Globus pallidus (tissue), 1 donor: Measurements from ENCODE around the gene PRRT4.

Source experiments
- DNase-seq: peaks from one replicate; pipeline ENCODE4 v3.0.0-alpha.2; 2015; ENCODE audit warnings: low spot score

The PRRT4 gene

DNA sequence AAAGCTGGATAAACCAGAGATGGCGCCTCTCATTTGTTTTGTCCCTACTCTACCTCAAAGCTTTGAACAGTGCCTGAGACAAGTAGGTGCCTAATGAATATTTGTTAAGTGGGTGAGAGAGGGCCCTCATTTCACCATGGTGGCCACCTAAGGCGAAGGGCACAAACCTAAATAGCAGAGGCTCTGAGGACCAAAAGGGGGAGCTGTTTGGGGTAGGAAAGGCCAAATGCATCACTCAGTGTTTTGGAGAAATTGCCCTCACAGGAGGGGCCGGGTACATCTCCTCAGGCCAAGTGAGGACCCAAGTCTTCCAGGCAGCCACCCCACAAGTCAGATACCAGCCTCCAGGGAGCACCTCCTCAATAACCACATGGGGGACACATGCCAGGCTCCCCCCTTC lies 34.3 kb upstream of the PRRT4 start:
- DNase-seq = no peak

- no peak for DNase-seq
Measured at GRCh38 chr7:128394904-128395496, 33.5 kb upstream of the PRRT4 start.

DNA sequence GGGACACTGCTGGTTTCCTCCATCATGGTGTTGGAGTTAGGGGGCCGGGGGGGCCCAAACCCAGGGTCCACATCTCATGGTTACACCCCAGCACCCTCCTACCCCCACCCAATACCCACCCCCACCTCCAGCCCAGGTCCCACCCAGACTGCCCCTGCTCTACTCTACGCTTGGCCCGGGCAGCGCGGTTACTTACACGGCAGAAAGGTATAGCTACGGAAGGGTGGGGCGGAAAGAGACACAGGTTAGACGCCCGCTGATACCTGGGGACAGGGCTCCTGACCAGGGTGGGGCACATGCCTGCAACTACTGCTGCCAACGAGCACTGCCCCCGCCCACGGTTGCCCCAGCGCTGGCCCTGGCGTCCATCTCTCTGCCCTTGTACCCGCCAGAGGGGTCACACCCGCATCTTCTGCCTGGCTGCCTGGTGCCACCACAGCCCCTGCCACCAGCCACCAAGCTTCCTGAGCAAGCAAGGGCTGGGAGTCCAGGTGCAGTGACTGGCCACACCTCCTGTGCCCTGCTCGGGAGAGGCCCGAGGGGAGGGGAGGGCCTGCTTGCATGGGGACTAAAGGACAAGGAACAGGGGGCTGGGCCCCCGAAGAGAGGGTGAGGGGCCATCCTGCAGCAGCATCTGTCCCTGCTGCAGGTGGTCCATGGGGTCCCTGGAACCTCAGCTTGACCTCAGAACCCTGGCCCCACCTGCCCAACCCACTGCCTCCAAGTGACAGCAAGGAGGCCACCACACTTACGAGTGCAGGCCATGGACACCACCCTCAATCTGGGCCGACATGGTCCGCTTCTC lies 32.2 kb upstream of the PRRT4 start:
- no peak for DNase-seq

GRCh38 chr7:128392446-128393327 lies 31.2 kb upstream of the PRRT4 start:
- no peak for DNase-seq

DNA sequence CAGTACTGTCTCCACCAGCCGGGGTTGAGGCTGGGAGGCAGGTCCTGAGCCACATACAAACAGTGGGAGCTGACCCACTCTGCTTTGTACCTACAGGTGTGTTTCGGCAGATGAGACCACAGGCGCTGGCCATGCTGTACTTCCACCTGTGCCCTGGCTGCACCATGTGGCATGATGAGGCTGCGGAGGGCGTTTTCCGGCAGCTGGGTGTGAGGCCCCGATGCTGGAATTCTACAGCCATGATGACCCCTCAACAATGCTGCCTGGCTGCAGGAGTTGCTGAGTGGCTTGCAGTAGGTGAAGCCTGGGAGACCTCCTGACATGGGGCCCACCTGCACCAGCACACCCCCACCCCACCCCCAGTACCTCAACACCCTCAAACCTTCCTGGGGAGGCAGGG lies 30.3 kb upstream of the PRRT4 start:
- DNase-seq = no peak

- DNase-seq = no peak
Measured at GRCh38 chr7:128390871-128391565, 29.5 kb upstream of the PRRT4 start.

DNA sequence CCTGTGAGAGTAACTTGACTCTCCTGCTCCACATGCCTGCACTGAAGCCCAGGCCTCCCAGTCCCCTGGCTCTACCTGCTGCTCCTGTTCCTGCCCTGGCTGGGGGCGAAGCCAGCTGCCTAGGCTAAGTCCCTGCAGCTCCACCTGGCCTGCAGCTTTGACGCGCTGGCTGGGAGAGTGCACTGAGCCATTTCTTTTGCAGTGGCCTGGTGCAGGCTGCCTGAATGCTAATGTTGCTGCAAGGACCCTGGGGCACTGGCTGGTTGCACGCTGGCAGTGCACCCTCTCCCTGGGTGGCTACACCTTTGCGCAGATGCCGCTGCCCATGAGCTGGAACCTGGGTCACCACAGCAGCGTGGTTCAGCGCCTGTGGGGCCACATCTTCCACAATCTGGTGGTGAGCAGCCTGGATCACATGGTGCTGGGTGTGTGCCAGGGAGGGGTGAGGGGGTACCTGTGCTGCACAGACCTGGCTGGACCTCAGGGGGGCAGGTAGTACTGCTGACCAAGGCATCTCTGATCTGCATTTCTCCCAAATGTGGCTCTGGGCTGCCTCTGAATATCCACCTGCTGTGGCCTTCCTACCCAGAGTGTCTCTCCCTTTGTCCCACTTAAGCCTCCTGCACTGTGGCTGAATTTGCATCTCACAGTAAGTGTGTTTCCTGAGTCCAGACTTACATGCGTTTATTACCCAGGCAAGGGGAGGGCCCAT lies 28.3 kb upstream of the PRRT4 start:
- DNase-seq = no peak

- DNase-seq = no peak
Measured at GRCh38 chr7:128389085-128389617, 27.7 kb upstream of the PRRT4 start.

- DNase-seq = no peak
Measured at GRCh38 chr7:128388145-128388485, 26.6 kb upstream of the PRRT4 start.

DNA sequence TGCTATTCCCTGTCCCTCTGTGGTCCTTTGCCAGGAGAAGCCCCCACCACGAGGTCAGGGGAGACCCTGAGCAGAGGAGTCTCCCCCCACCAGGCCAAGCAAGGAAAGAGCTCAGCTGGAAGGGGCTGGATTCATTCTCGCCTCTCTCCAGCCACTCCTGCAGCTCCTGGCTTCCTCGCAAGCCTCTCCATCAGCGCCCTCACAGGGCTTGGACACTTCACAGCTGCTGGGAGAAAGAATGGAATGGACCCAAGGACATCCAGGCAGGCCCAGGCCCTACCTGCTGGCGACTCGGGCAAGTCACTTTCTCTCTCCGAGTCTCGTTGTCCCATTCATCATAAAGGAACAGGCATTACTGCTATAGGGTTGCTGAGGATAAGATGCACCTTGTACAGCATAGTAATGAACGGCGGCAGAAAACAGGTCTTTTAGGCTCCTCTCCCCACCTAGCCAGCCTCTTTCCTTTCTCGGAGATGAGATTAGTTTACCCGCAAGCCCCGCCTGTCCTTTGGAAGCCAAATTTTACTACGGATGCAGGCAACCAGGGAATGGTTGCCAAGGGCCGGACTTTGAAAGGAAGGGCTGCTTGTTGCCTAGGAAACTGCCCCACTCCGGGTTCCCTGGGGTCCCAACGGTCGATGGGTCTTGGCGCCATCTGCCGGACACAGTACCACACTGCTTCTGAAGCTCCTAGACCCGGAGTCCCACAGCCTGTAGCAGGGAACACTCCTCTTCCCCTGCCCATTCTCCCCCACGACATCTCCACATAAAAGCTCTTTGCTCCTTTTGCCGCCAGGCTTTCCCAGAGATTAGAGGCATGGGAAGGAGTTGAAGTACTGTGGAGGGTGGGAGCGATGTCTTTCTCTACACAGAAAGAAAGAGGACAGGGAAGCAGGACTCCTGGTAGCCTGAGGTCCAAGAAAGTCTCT lies 26.0 kb upstream of the PRRT4 start:
- peak; percentile 70 for DNase-seq

- no peak for DNase-seq
Measured at GRCh38 chr7:128385988-128386925, 24.8 kb upstream of the PRRT4 start.

- DNase-seq = no peak
Measured at GRCh38 chr7:128384726-128385125, 23.2 kb upstream of the PRRT4 start.

DNA sequence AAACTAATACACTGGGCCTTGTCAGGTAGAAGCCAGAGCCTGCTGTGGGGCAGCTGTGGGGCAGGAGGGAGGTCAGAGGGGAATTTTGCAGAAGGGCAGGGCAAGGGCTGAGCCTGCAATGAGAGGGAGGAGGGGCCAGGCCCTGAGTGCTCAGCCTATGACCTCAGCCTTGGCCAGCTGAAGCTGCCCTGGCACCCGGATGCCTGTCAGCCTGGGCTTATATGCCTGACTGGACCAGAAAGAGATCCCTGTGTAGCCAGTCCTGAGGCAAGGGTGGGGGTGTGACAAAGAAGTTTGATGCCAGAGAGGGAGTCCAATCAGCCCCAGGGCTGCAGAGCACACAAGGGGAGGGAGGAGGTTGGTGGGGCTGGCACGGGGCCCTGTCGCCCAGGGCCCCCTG lies 22.3 kb upstream of the PRRT4 start:
- DNase-seq = no peak

DNA sequence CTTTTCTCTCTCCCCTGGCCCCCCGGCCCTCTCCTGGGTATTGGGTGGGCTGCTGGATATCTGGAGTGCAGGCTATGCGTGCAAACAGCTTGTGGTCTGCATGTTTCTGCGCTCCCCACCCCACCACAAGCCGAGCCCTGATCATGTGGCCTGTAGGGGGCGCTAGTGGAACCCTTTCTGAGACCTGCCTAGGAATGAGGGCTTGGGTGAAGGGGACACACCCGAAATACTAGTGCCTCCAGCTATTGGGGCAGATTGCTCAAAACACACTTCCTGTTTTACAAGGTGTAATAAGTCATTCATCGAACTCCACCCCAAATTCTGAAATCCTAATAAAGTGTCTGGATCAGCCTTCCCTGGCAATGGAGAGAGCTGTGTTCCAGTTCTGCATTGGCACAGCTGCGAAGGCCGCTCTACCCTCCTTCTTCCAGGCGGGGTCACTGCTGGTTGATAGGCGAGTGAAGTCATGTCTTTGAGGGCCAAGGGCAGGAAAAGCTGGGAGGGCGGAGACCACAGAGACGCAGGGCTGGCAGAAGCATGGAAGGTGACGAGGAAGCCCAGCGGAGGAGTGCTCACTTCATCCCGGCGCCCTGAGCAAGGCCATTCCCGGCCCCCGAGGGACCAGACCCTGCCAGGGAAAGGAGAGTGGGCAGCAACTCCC lies 19.8 kb upstream of the PRRT4 start:
- no peak for DNase-seq

- no peak for DNase-seq
Measured at GRCh38 chr7:128380483-128381106, 19.1 kb upstream of the PRRT4 start.

DNA sequence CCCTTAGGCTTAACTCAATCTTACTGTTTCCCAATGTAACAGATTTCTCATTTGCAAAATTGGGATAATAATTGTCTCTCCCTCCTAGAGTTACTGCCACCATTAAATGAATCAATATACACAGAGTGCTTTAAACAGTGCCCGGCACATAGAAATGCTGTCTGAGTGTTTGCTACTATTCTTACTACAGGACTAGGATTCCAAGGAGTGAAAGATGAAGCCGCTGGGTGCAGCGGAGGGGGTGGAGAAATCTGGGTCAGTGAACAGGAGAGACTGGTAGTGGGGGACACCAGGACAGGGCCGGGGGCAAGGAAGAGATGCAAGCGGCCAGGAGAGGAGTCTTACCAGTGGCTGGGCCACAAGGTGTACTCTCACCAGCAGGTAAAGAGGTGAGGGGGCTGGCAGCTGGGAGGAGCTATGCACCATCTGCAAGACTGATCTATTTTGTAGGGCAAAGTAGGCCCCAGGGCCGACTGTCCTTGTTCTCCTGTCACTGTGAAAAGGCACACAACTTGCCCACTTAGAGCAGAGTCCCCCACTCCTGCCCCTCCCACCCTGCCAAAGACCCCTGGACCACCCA lies 18.5 kb upstream of the PRRT4 start:
- DNase-seq = no peak

- no peak for DNase-seq
Measured at GRCh38 chr7:128378637-128379036, 17.1 kb upstream of the PRRT4 start.

DNA sequence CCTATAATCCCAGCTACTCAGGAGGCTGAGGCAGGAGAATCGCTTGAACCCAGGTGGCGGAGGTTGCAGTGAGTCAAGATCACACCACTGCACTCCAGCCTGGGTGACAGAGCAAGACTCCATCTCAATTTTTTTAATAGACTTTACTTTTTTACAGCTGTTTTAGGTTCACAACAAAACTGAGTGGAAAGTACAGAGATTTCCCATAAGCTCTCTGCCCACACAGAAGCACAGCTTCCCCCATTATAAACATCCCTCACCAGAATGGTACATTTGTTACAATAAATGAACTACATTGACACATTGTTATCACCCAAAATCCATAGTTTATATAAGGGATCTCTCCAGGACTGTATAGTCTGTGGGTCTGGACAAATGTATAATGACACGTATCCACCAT lies 14.6 kb upstream of the PRRT4 start:
- no peak for DNase-seq
